ENCODE results near the gene KCTD17.
A peak's percentile ranks its signal among the peaks of the same experiment; 100 is the strongest.

KCTD17 gene

GRCh38 chr22:37051391-37052385 is at the start of gene KCTD17:
Gene KCTD17, plus strand, starts transcription at chr22:37051742. Its CDS starts 19 bp downstream, at chr22:37051761.
- no peak for DNase-seq

GRCh38 chr22:37001826-37002225 is 49.7 kb upstream of the KCTD17 start:
- no peak for DNase-seq

GRCh38 chr22:37002633-37003032 is 48.9 kb upstream of the KCTD17 start:
- no peak for DNase-seq

GRCh38 chr22:37007651-37008050 is 43.9 kb upstream of the KCTD17 start:
- no peak for DNase-seq

GRCh38 chr22:37008365-37008764 is 43.2 kb upstream of the KCTD17 start:
- DNase-seq = no peak

GRCh38 chr22:37009490-37009889 is 42.1 kb upstream of the KCTD17 start:
- no peak for DNase-seq

GRCh38 chr22:37010174-37010573 is 41.4 kb upstream of the KCTD17 start:
- no peak for DNase-seq

- DNase-seq = no peak
Measured at GRCh38 chr22:37010976-37011375, 40.6 kb upstream of the KCTD17 start.

- no peak for DNase-seq
Measured at GRCh38 chr22:37011472-37011871, 40.1 kb upstream of the KCTD17 start.

GRCh38 chr22:37012262-37012904 is 39.2 kb upstream of the KCTD17 start:
- no peak for DNase-seq

- DNase-seq = no peak
Measured at GRCh38 chr22:37012956-37013355, 38.6 kb upstream of the KCTD17 start.

- DNase-seq = no peak
Measured at GRCh38 chr22:37014415-37014806, 37.1 kb upstream of the KCTD17 start.

GRCh38 chr22:37014835-37015586 is 36.5 kb upstream of the KCTD17 start:
- DNase-seq = no peak

- no peak for DNase-seq
Measured at GRCh38 chr22:37015587-37015878, 36.0 kb upstream of the KCTD17 start.

- DNase-seq = no peak
Measured at GRCh38 chr22:37016134-37016910, 35.2 kb upstream of the KCTD17 start.

GRCh38 chr22:37017356-37017755 is 34.2 kb upstream of the KCTD17 start:
- no peak for DNase-seq

- DNase-seq = no peak
Measured at GRCh38 chr22:37018086-37018814, 33.3 kb upstream of the KCTD17 start.

- peak; percentile 9 for DNase-seq
Measured at GRCh38 chr22:37018815-37019308, 32.7 kb upstream of the KCTD17 start.

GRCh38 chr22:37019309-37020191 is 32.0 kb upstream of the KCTD17 start, which contains the start of the genes MPST and TST:
Gene MPST, plus strand, starts transcription at chr22:37019742. Its CDS starts 95 bp downstream, at chr22:37019837.
Gene TST, minus strand, starts transcription at chr22:37019447. Its CDS starts 715 bp downstream, at chr22:37018732.
- peak; percentile 51 for DNase-seq

GRCh38 chr22:37020192-37020479 is 31.4 kb upstream of the KCTD17 start:
- DNase-seq = no peak

GRCh38 chr22:37021041-37021440 is 30.5 kb upstream of the KCTD17 start:
- no peak for DNase-seq

Data from NCI-H2227 treated with DMSO at 0.1 percent for 48 hours (cell line).